Measurements from ENCODE around the gene CARD10. TPM values are rescaled to one million over a fixed set of nuclear protein-coding genes. Genes with fewer than 3 reads are reported as not detected.

The CARD10 gene
- polyA plus RNA-seq, 1 donor from 2014 or later, result 0.36 TPM

GRCh38 chr22:37525073-37525745, 6.0 kb upstream of the CARD10 start:
- no peaks in the 10 kb centered on the region for H3K9me2 ChIP-seq (ENCODE audit: insufficient read depth, low read length)

GRCh38 chr22:37522482-37522881, 3.3 kb upstream of the CARD10 start:
- no peak overlapping the region for H3K9ac ChIP-seq (ENCODE audit: low read length)
- H3K9me2 ChIP-seq (ENCODE audit: insufficient read depth, low read length), result no peaks in the 10 kb centered on the region
- no peak overlapping the region for H3K4me2 ChIP-seq (ENCODE audit: low read length)
- H3K27ac ChIP-seq (ENCODE audit: low read length), result no peak overlapping the region
- H3K36me3 ChIP-seq (ENCODE audit: insufficient read depth, low read length), result no peaks in the 10 kb centered on the region
- H3F3A ChIP-seq (ENCODE audit: insufficient read depth, low read length, poor library complexity, severe bottlenecking), result no peaks in the 10 kb centered on the region
- no peak for TF ChIP-seq TAF1 (IDR thresholded peaks at IDR 0.05; ENCODE audit: low read depth)
- no peak for TF ChIP-seq MXI1 (conservative IDR thresholded peaks at IDR 0.05; ENCODE audit: poor library complexity, severe bottlenecking)
- TF ChIP-seq RAD21 (conservative IDR thresholded peaks at IDR 0.05), result no peak
- TF ChIP-seq EP300 (conservative IDR thresholded peaks at IDR 0.05; ENCODE audit: poor library complexity, severe bottlenecking), result no peak
- TF ChIP-seq SMC3 (conservative IDR thresholded peaks at IDR 0.05; ENCODE audit: poor library complexity), result no peak
- TF ChIP-seq POLR2AphosphoS5 (IDR thresholded peaks at IDR 0.05), result no peak
- TF ChIP-seq CTCF (IDR thresholded peaks at IDR 0.05; ENCODE audit: poor library complexity, severe bottlenecking), result no peak
- TF ChIP-seq, protein P1, sequence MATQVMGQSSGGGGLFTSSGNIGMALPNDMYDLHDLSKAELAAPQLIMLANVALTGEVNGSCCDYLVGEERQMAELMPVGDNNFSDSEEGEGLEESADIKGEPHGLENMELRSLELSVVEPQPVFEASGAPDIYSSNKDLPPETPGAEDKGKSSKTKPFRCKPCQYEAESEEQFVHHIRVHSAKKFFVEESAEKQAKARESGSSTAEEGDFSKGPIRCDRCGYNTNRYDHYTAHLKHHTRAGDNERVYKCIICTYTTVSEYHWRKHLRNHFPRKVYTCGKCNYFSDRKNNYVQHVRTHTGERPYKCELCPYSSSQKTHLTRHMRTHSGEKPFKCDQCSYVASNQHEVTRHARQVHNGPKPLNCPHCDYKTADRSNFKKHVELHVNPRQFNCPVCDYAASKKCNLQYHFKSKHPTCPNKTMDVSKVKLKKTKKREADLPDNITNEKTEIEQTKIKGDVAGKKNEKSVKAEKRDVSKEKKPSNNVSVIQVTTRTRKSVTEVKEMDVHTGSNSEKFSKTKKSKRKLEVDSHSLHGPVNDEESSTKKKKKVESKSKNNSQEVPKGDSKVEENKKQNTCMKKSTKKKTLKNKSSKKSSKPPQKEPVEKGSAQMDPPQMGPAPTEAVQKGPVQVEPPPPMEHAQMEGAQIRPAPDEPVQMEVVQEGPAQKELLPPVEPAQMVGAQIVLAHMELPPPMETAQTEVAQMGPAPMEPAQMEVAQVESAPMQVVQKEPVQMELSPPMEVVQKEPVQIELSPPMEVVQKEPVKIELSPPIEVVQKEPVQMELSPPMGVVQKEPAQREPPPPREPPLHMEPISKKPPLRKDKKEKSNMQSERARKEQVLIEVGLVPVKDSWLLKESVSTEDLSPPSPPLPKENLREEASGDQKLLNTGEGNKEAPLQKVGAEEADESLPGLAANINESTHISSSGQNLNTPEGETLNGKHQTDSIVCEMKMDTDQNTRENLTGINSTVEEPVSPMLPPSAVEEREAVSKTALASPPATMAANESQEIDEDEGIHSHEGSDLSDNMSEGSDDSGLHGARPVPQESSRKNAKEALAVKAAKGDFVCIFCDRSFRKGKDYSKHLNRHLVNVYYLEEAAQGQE (IDR thresholded peaks at IDR 0.05; ENCODE audit: borderline replicate concordance), result no peak
- peaks cover 31% of the 10 kb centered on the region for H3K27me3 ChIP-seq (ENCODE audit: insufficient read depth, low read depth, low read length)
- H2AFZ ChIP-seq (ENCODE audit: low read depth, low read length), result no peak overlapping the region
- no peak overlapping the region for H3K4me3 ChIP-seq (ENCODE audit: low read length)
- H3K79me2 ChIP-seq (replicated peaks; ENCODE audit: insufficient read depth, low read length), result no peaks in the 10 kb centered on the region
- H4K20me1 ChIP-seq (ENCODE audit: insufficient read depth), result no peaks in the 10 kb centered on the region
- no peaks in the 10 kb centered on the region for H3K9me3 ChIP-seq (ENCODE audit: low read length)

More at GRCh38 chr22:37525073-37525745, 6.0 kb upstream of the CARD10 start:
- H3K4me2 ChIP-seq (ENCODE audit: low read length), result no peak overlapping the region
- H3K36me3 ChIP-seq (ENCODE audit: insufficient read depth, low read length), result no peaks in the 10 kb centered on the region
- peaks cover 8% of the 10 kb centered on the region for H3K27me3 ChIP-seq (ENCODE audit: insufficient read depth, low read depth, low read length)
- no peaks in the 10 kb centered on the region for H4K20me1 ChIP-seq (ENCODE audit: insufficient read depth)
- no peak overlapping the region for H3K27ac ChIP-seq (ENCODE audit: low read length)
- TF ChIP-seq MXI1 (conservative IDR thresholded peaks at IDR 0.05; ENCODE audit: poor library complexity, severe bottlenecking) (no peak), CTCF (IDR thresholded peaks at IDR 0.05; ENCODE audit: poor library complexity, severe bottlenecking) (no peak), POLR2AphosphoS5 (IDR thresholded peaks at IDR 0.05) (no peak), RAD21 (conservative IDR thresholded peaks at IDR 0.05) (no peak), TAF1 (IDR thresholded peaks at IDR 0.05; ENCODE audit: low read depth) (no peak), EZH2 (IDR thresholded peaks at IDR 0.05; ENCODE audit: borderline replicate concordance, insufficient read depth, low read length, poor library complexity, severe bottlenecking) (no peak), SMC3 (conservative IDR thresholded peaks at IDR 0.05; ENCODE audit: poor library complexity) (no peak)
- H2AFZ ChIP-seq (ENCODE audit: low read depth, low read length), result no peak overlapping the region
- no peaks in the 10 kb centered on the region for H3F3A ChIP-seq (ENCODE audit: insufficient read depth, low read length, poor library complexity, severe bottlenecking)
- H3K4me3 ChIP-seq (ENCODE audit: low read length), result no peak overlapping the region
- no peak overlapping the region for H3K9ac ChIP-seq (ENCODE audit: low read length)
- no peaks in the 10 kb centered on the region for H3K9me3 ChIP-seq (ENCODE audit: low read length)
- no peaks in the 10 kb centered on the region for H3K79me2 ChIP-seq (replicated peaks; ENCODE audit: insufficient read depth, low read length)
